Mesenchymal stem cell (in vitro differentiated cells and primary cell): ENCODE data around the gene TMEM63B.
A peak's percentile ranks its signal among the peaks of the same experiment; 100 is the strongest.

ENCODE experiments used
- DNase-seq: peaks from one replicate; pipeline ENCODE4 v3.0.0-alpha.2; 2013
- H2AFZ ChIP-seq: one replicate; pipeline ENCODE4 v1.6.1; 2013; ENCODE audit warnings: low read depth, mild to moderate bottlenecking, control low read depth, inconsistent platforms, low read length, moderate library complexity
- H2AK5ac ChIP-seq: 2 replicates; pipeline ENCODE4 v1.6.1; 2013; ENCODE audit warnings: low read length, moderate library complexity, mild to moderate bottlenecking, inconsistent platforms; ENCODE audit not compliant: severe bottlenecking
- H2BK120ac ChIP-seq: one replicate; pipeline ENCODE4 v1.6.1; 2013; ENCODE audit warnings: low read depth, mild to moderate bottlenecking, inconsistent platforms, low read length, moderate library complexity
- H2BK12ac ChIP-seq, 2 experiments: one replicate each; pipeline ENCODE4 v1.6.1; 2013; ENCODE audit warnings: inconsistent platforms in 2 of 2, low read length in 2 of 2, mild to moderate bottlenecking in 2 of 2, moderate library complexity in 2 of 2, control low read depth in 1 of 2
- H2BK15ac ChIP-seq: one replicate; pipeline ENCODE4 v1.6.1; 2013; ENCODE audit warnings: mild to moderate bottlenecking, low read depth, inconsistent platforms; ENCODE audit not compliant: poor library complexity, severe bottlenecking
- H2BK5ac ChIP-seq: 2 replicates; pipeline ENCODE4 v1.6.1; 2013; ENCODE audit warnings: low read depth, mild to moderate bottlenecking, low read length, control low read depth, inconsistent platforms; ENCODE audit not compliant: poor library complexity, severe bottlenecking
- H3K14ac ChIP-seq, 2 experiments: one replicate each; pipeline ENCODE4 v1.6.1; 2013; ENCODE audit warnings: inconsistent platforms in 2 of 2, low read length in 2 of 2, control low read depth in 1 of 2, mild to moderate bottlenecking in 1 of 2, moderate library complexity in 1 of 2
- H3K18ac ChIP-seq, 2 experiments: one replicate each; pipeline ENCODE4 v1.6.1; 2013; ENCODE audit warnings: inconsistent platforms in 2 of 2, low read length in 2 of 2, control low read depth in 1 of 2, low read depth in 1 of 2, mild to moderate bottlenecking in 1 of 2
- H3K23ac ChIP-seq, 2 experiments: one replicate each; pipeline ENCODE4 v1.6.1; 2013; ENCODE audit warnings: inconsistent platforms in 2 of 2, low read length in 2 of 2, mild to moderate bottlenecking in 2 of 2, moderate library complexity in 2 of 2, control low read depth in 1 of 2
- H3K27ac ChIP-seq: 2 replicates; pipeline ENCODE4 v1.5.1; 2013; ENCODE audit warnings: mild to moderate bottlenecking, moderate library complexity, low read length, control low read depth, inconsistent platforms; ENCODE audit not compliant: poor library complexity, severe bottlenecking
- H3K27me3 ChIP-seq, 2 experiments: 2 replicates each; pipeline versions ENCODE4 v1.6.1 to v1.7.0; 2013; ENCODE audit warnings: low read length in 2 of 2, mild to moderate bottlenecking in 2 of 2, moderate library complexity in 2 of 2, control low read depth in 1 of 2, inconsistent platforms in 1 of 2; ENCODE audit not compliant: control insufficient read depth in 1 of 2, insufficient read depth in 1 of 2
- H3K36me3 ChIP-seq, 2 experiments: 2 replicates each; pipeline versions ENCODE4 v1.6.1 to v1.7.0; 2013; ENCODE audit warnings: low read length in 2 of 2, control low read depth in 1 of 2, inconsistent platforms in 1 of 2, low read depth in 1 of 2, mild to moderate bottlenecking in 1 of 2; ENCODE audit not compliant: insufficient read depth in 2 of 2, control insufficient read depth in 1 of 2
- H3K4ac ChIP-seq, 2 experiments: one replicate each; pipeline ENCODE4 v1.6.1; 2013; ENCODE audit warnings: inconsistent platforms in 2 of 2, low read length in 2 of 2, mild to moderate bottlenecking in 2 of 2, moderate library complexity in 2 of 2, control low read depth in 1 of 2, low read depth in 1 of 2
- H3K4me1 ChIP-seq: 2 replicates; pipeline ENCODE4 v1.6.1; 2013; ENCODE audit warnings: low read depth, low read length, control low read depth; ENCODE audit not compliant: control insufficient read depth, insufficient read depth
- H3K4me2 ChIP-seq: 2 replicates; pipeline ENCODE4 v1.6.1; 2013; ENCODE audit warnings: low read length, mild to moderate bottlenecking, inconsistent platforms; ENCODE audit not compliant: poor library complexity, severe bottlenecking
- H3K4me3 ChIP-seq, 2 experiments: 2 replicates each; pipeline versions ENCODE4 v1.5.1 to v1.7.0; 2013; ENCODE audit warnings: low read length in 2 of 2, mild to moderate bottlenecking in 2 of 2, control low read depth in 1 of 2, low read depth in 1 of 2; ENCODE audit not compliant: insufficient read depth in 1 of 2
- H3K79me1 ChIP-seq: replicated peaks from 2 replicates; pipeline ENCODE4 v1.6.1; 2013; ENCODE audit warnings: mild to moderate bottlenecking, control low read depth, low read length, inconsistent platforms; ENCODE audit not compliant: poor library complexity, severe bottlenecking
- H3K9ac ChIP-seq: 2 replicates; pipeline ENCODE4 v1.7.0; 2013; ENCODE audit warnings: mild to moderate bottlenecking, low read length, moderate library complexity
- H3K9me3 ChIP-seq: 2 replicates; pipeline ENCODE4 v1.7.0; 2013; ENCODE audit warnings: mild to moderate bottlenecking, low read length; ENCODE audit not compliant: control insufficient read depth
- H4K8ac ChIP-seq: one replicate; pipeline ENCODE4 v1.6.1; 2013; ENCODE audit warnings: inconsistent platforms, mild to moderate bottlenecking, low read length, moderate library complexity
- H4K91ac ChIP-seq: one replicate; pipeline ENCODE4 v1.6.1; 2013; ENCODE audit warnings: mild to moderate bottlenecking, low read length, inconsistent platforms
- WGBS: methylation state at CpG from one replicate; pipeline ENCODE4 v1.1.7; 2013; ENCODE audit warnings: mixed read lengths; 5-methylcytosine and 5-hydroxymethylcytosine counted together

TMEM63B gene

DNA sequence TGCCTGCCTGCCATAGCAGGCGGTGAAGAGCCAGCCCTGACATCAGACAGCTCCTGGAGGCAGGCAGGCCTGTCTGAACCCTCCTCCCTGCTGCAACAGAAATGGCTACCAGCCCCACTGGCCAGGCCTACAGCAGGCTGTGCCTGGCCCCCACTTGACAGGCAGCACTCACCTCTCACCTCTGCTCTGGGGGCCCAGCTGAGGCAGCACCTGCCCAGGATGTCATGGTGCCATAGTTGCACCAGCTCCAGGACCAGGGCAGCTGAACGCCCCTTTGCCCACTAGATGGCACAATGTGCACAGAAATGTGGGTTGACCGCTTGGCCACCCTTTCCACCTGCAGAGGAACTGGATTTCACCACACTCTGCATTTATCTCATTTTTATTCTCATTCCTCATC is 30.7 kb upstream of the TMEM63B start:
- WGBS: 51% methylated on average over 3 of the region's 3 CpGs

DNA sequence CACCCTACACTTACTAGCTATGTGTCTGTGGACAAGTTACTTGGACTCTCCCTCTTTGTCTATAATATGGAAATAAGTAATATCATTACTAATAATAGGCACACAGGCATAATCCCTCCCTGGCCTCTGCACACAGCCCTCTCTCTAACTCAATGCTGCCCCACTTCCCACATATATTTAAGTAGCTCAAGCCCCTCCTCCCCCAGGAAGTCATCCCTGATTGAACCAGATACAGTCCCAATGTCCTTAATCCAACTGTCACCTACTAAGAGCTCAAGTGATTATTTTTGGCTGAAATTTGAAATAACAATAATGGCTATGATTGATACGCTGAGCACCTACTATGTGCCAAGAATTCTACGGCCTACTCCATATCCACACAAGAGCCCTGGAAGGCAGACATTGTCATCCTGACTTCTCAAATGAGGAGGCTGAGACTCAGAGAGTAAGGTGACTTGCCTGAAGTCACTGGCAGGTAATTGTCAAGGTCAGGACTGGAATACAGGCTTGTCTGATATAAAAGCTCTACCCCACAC is 29.5 kb upstream of the TMEM63B start:
- H3K4me2 ChIP-seq: no peak overlapping the region
- no peak overlapping the region for H2BK15ac ChIP-seq
- H3K27ac ChIP-seq: no peak overlapping the region
- no peaks in the 10 kb centered on the region for H3K27me3 ChIP-seq
- no peak overlapping the region for H3K14ac ChIP-seq
- no peak overlapping the region for H2BK120ac ChIP-seq
- H4K8ac ChIP-seq: no peak overlapping the region
- H3K18ac ChIP-seq: no peak overlapping the region
- H3K9me3 ChIP-seq: no peaks in the 10 kb centered on the region
- no peak overlapping the region for H2AFZ ChIP-seq
- no peak overlapping the region for H3K23ac ChIP-seq
- H3K4ac ChIP-seq: no peak overlapping the region
- no peak overlapping the region for H2BK5ac ChIP-seq
- H3K36me3 ChIP-seq: peaks cover 38 to 45% of the 10 kb centered on the region in 2 experiments
- DNase-seq: no peak
- no peak overlapping the region for H3K4me3 ChIP-seq
- H3K79me1 ChIP-seq: peaks cover 35% of the 10 kb centered on the region
- H3K9ac ChIP-seq: no peak overlapping the region
- no peak overlapping the region for H4K91ac ChIP-seq
- peaks cover 25% of the 10 kb centered on the region for H3K4me1 ChIP-seq
- no peak overlapping the region for H2AK5ac ChIP-seq
- no peak overlapping the region for H2BK12ac ChIP-seq
- WGBS: no CpG with 5 or more reads among the region's 2 CpGs

More for the DNA sequence above, 30.7 kb upstream of the TMEM63B start:
- Histone ChIP-seq H3K9ac (no peak overlapping the region), H3K23ac (no peak overlapping the region), H2AK5ac (no peak overlapping the region), H2AFZ (no peak overlapping the region), H3K9me3 (no peaks in the 10 kb centered on the region), H3K4me2 (no peak overlapping the region), H3K14ac (no peak overlapping the region), H4K8ac (peak overlapping the region; percentile 53), H3K27ac (no peak overlapping the region), H2BK12ac (no peak overlapping the region), H2BK15ac (no peak overlapping the region), H3K4me1 (peaks cover 16% of the 10 kb centered on the region), H4K91ac (no peak overlapping the region), H2BK120ac (no peak overlapping the region), H3K4me3 (no peak overlapping the region), H3K36me3 (peaks cover 33 to 40% of the 10 kb centered on the region in 2 experiments), H3K79me1 (peaks cover 34% of the 10 kb centered on the region), H2BK5ac (no peak overlapping the region), H3K18ac (no peak overlapping the region), H3K4ac (no peak overlapping the region), H3K27me3 (no peaks in the 10 kb centered on the region)
- DNase-seq: peak; percentile 71

DNA sequence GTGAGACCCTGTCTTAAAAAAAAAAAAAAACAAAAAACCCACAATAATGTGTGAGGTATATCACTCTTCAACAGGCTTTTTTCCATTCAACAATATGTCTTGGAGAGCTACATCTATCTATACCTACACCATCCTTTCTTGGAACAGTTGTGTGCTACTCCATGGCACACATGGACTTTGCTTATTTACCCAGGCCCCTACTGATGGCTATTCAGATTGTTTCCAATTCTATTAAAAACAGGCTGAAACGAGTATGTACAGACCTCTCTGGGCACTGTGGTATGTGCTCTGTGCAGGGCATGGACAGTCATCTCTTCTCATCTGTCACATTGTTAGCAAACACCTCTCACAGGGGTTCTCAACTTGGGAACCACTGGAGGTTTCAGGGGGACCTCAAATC is 28.2 kb upstream of the TMEM63B start:
- Histone ChIP-seq H3K4me1 (peaks cover 28% of the 10 kb centered on the region), H3K27ac (no peak overlapping the region), H3K9ac (no peak overlapping the region), H3K79me1 (peaks cover 41% of the 10 kb centered on the region), H2BK15ac (no peak overlapping the region), H3K27me3 (no peaks in the 10 kb centered on the region), H2BK120ac (no peak overlapping the region), H2BK5ac (no peak overlapping the region), H2BK12ac (no peak overlapping the region), H3K4ac (no peak overlapping the region), H4K91ac (no peak overlapping the region), H3K23ac (no peak overlapping the region), H3K9me3 (no peaks in the 10 kb centered on the region), H3K4me2 (no peak overlapping the region), H3K14ac (no peak overlapping the region), H3K18ac (no peak overlapping the region), H2AK5ac (no peak overlapping the region), H3K4me3 (no peak overlapping the region), H4K8ac (no peak overlapping the region), H2AFZ (no peak overlapping the region), H3K36me3 (peaks cover 48 to 50% of the 10 kb centered on the region in 2 experiments)
- 78% methylated on average over 1 of the region's 1 CpG for WGBS
- DNase-seq: no peak

DNA sequence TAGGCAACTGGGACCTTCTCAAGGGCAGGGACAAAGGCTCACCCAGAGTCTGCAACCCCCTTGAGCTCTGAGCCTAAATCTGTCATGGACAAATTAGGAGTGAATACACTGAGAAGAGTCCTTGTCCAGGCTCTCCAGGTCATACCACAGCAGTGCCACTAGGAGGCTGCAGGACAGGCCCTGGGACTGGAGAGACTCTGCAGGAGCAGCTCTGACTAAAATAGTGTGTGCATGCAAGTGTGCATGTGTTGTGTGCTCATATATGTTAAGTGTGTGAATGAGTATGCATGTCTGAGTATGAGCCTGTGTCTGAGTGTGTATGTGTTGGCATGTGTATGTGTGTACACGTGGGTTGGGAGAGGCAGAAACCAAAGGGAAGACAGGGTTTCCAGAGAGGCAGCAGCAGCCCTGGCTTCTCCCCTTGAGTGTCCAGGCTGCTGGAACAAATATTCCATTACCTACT is 27.2 kb upstream of the TMEM63B start:
- no peak overlapping the region for H2BK120ac ChIP-seq
- H2AK5ac ChIP-seq: no peak overlapping the region
- H4K91ac ChIP-seq: no peak overlapping the region
- no peak overlapping the region for H2BK5ac ChIP-seq
- H3K4ac ChIP-seq: no peak overlapping the region
- H3K9ac ChIP-seq: no peak overlapping the region
- no peak overlapping the region for H3K27ac ChIP-seq
- peak; percentile 58 for DNase-seq
- H2AFZ ChIP-seq: no peak overlapping the region
- no peak overlapping the region for H2BK15ac ChIP-seq
- H3K4me3 ChIP-seq: no peak overlapping the region
- no peak overlapping the region for H3K4me2 ChIP-seq
- no peaks in the 10 kb centered on the region for H3K27me3 ChIP-seq
- no peaks in the 10 kb centered on the region for H3K9me3 ChIP-seq
- no peak overlapping the region for H3K14ac ChIP-seq
- peaks cover 49 to 51% of the 10 kb centered on the region in 2 experiments for H3K36me3 ChIP-seq
- no peak overlapping the region for H3K23ac ChIP-seq
- no peak overlapping the region for H4K8ac ChIP-seq
- H2BK12ac ChIP-seq: no peak overlapping the region
- H3K4me1 ChIP-seq: peaks cover 23% of the 10 kb centered on the region
- no peak overlapping the region for H3K18ac ChIP-seq
- peaks cover 46% of the 10 kb centered on the region for H3K79me1 ChIP-seq
- 67% methylated on average over 1 of the region's 1 CpG for WGBS
